H54 (cell line): Measurements from ENCODE around the gene CCDC57.

Experiments
- DNase-seq: peaks from one replicate; pipeline ENCODE4 v3.0.0; 2011; ENCODE audit warnings: low spot score, mixed read lengths; ENCODE audit not compliant: insufficient read length
- FAIRE-seq: peaks from 3 replicates; lab custom pipeline; 2011; peaks lifted over from hg19 to GRCh38; lab: Jason Lieb, UNC
- POLR2A ChIP-seq: IDR thresholded peaks from 2 replicates; pipeline ENCODE4 v1.6.1; 2011; ENCODE audit warnings: low read depth, mild to moderate bottlenecking, low read length

The CCDC57 gene

DNA sequence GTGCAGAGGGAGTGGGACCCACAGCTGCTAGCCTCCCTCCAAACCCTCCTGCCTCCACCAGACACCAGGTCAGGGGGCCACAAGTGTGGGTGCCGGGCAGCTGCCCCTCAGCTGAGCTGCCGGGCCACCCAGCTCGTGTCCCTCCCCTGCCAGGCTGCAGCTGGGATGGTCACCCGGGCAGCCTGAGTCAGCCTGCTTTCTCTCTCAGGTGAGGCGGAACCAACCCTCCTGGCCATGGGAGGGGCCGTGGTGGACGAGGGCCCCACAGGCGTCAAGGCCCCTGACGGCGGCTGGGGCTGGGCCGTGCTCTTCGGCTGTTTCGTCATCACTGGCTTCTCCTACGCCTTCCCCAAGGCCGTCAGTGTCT, 23.1 kb upstream of the CCDC57 start:
- FAIRE-seq (no peak), DNase-seq (no peak)
- TF ChIP-seq POLR2A = no peak

DNA sequence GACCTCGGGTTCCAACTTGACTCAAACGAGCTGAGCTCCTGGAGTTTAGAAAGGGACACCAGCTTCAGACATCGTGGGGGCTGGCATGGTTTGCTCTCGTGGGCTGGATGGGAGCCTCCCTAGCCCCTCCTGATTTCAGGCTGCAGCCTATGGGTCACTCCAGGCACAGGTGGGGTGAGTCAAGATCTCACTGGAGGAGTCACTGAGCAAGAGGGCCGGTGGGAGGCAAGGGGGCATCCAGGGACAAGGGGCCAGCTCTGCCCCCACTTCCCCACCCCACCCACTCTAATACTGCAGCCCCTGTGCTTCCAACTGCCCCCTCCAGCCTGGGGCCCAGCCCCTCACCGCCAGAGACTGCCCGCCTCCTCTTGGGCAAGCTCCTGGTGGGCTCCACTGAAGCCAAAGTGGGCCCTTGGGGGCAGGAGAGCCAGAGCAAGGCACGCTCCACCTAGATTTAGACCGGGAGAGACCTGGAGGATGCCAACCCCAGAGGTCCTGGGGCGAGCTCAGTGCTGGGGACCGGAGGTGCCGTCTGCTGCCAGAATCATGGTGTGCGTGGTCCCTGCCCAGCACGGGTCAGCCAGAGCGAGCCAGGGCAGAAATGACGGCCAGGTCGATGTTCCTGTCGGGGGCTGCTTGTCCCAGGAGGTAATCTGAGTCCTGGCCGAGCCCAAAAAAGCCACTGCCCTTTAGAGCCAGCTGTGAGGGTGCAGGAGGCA, 22.6 kb upstream of the CCDC57 start:
- no peak for FAIRE-seq
- no peak for TF ChIP-seq POLR2A

DNA sequence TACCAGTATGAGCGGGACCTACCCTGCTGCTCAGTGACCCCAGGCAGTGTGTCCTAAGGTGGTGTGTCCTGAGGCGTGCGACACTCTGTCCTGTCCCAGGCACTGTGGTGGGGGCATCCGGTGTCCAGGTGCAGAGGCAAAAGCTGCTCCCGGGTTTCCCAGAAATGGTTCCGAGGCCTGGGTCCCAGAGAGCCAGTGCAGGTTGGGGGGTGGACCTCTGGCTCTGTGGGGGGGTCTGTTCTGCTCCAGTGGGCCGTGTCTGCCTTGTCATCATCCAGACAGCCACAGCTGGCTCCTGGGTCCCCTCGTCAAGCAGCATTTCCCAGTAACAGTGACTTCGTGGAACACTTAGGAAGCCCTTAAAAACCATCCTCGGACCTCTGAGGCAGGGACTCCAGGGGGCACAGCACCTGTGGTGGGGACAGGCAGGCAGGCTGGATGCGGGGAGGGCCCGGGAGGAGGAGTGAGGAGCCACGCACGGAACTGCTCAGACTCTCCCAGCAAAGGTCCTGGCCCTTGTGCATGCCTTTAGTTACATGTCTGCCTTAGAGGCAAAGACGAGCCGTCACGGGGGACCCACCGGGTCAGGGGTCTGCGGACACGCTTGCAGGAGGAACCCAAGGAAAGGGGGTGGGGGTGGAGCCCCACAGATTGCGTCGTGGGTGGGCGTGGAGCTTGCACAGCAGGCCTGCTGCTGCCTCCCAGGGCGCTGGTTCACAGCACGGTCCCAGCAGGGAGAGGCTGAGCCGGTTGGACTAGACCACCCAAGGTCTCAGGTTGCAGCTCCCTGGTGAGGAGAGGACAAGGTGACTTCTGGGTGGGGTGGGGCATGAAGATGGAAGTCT, 21.8 kb upstream of the CCDC57 start:
- FAIRE-seq (no peak), DNase-seq (no peak)
- TF ChIP-seq POLR2A = no peak

More for the DNA sequence above, 22.6 kb upstream of the CCDC57 start:
- no peak for DNase-seq

DNA sequence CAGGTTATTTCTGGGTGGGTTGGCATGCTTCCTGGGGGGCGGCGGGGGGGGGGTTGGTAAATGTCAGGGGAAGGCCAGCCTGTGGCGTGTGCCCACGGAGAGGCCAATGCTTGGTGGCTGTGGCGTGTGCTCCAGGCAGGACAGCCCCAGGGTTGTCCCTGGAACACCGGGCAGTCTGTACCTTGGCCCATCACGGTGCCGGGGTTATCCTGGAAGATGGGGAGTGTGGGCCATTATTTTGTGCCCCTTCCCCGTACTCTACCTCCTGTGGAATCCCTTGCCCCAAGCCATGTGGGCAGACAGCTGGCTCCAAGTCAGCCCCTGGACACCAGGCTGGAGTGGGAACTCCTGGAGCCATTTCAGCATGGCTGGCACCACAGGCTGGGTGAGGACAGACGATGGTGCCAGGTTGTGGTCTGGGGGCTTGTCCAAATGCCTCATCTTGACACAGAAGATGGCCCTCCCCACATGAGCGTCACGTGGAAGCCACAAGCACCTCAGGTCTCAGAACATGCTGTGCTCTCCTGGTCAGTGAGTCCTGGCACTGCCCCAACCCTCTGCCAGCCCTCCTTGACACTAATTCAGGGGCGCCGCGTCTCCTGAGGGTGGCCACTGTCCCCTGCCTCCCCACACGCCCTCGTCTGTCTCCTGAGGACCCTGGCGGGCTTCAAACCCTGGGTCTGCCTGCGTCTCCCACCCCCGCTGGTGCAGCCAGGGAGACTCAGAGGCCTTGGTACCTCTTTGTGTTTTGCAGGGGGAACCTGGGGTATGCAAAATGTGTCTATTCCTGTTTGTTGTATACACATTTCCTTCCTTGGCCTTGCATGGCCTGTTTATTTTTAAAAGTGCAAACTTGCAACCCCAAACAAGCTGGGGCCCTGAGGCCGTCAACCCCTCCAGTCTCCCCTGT, 20.5 kb upstream of the CCDC57 start:
- FAIRE-seq = no peak
- DNase-seq = no peak
- no peak for TF ChIP-seq POLR2A

DNA sequence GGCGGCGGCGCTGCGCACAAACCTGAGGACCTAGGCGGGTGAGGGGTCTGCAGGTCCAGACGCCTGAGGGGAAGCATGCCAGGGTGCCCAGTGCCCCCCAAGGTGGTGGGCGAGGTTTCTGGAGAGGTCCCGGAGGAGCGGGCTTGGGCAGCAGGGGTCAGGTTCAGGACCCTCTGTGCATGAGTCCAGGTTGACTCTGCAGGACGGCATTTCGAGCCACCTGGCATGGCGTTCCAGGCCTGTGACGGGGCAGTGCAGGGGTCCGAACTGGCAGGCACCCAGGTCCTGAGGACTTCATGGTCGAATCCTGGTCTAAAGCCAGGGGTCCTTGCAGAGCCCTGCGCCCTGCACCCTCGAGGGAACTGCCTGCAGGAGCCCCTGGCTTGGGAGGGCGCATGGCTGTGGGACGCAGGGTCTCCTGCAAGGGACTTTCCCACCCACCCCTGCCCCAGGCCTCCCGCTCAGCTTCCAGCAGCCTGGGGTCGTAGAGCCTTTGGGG, 19.7 kb upstream of the CCDC57 start:
- FAIRE-seq (no peak), DNase-seq (no peak)
- no peak for TF ChIP-seq POLR2A

DNA sequence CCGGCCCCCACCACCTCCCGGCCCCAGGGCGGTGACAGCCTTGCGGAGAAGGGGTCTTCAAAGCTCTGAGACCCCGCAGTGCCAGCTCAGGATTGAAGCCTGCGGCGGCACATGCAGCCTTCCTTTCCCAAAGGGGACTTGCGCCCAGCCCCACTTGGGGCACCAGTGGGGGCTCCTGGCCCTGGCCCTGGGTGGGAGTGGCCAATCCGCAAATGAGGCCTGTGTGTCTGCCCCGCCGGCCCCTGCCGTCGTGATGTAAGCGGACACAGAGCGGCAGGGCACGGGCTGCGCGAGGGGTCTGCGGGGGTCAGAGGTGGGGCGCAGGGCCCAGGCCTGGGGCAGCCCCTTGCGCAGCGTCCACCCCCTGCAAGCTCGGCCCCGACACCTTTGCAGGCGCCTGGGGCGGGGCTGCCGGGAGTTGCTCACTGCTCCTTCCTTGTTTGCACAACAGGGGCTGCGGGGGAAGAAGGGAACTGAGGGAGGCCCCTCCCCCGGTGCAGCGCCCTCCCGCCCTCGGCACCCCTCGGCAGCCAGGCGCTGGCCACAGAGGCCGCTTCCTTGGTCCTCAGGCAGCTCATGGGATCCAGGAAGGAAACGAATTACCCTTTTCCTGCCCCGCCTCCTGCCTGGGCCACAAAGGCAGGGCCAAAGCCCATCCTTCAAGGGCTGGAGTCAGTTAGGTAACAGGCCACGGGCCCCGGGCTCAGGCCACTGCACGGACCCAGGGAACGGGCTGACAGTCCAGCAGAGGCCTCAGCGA, 19.1 kb upstream of the CCDC57 start:
- FAIRE-seq = no peak
- TF ChIP-seq POLR2A = no peak
- DNase-seq = no peak

DNA sequence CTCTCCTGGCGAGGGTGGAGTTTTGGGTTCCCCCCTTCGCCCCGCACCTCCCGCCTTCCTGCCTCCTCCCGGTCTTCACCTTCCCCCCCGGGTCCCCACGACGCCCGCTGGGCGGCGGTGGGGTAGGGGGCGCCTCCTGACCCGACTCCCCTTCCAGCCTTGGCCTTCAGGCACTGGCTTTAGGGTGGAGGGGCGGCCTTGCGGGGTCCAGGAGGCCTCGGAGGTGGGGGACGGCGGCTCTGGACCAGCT, 18.6 kb upstream of the CCDC57 start:
- FAIRE-seq (no peak), DNase-seq (no peak)
- no peak for TF ChIP-seq POLR2A

DNA sequence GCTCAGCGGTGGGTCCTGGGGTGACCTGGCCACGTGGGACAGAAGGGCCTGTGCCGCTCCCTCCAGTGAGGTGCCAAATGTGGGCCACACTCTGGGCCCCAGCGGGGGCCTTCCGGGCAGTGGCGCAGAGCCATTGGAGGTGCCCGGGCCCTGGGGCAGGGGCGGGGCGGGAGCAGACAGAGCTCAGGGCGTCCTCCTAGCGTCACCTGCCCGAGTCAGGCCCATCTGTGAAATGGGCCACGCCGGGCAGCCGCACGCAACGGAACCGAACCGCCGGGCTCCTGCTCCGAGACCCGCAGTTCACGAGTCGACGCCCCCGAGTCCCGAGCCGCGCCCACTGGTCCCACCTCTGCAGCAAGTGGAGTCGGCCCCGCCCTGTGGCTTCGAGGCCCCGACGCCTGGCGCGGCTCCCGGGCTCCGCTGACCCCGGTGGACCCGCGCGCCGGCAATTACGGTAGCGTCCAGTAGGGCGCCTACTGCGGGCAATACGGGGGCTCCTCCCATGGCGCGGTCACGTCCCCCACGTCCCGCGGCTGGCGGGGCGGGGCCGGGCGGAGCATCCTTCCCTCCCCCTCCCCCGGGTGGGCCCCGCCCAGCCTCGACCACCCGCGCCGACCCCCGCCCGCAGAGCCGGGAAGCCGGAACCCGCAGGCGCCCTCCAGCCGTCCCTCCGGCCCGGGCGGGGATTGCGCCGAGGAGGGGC, 18.1 kb upstream of the CCDC57 start:
- no peak for FAIRE-seq
- TF ChIP-seq POLR2A = peak; percentile 20; the same call in 1 of the 2 replicates
- DNase-seq = no peak

DNA sequence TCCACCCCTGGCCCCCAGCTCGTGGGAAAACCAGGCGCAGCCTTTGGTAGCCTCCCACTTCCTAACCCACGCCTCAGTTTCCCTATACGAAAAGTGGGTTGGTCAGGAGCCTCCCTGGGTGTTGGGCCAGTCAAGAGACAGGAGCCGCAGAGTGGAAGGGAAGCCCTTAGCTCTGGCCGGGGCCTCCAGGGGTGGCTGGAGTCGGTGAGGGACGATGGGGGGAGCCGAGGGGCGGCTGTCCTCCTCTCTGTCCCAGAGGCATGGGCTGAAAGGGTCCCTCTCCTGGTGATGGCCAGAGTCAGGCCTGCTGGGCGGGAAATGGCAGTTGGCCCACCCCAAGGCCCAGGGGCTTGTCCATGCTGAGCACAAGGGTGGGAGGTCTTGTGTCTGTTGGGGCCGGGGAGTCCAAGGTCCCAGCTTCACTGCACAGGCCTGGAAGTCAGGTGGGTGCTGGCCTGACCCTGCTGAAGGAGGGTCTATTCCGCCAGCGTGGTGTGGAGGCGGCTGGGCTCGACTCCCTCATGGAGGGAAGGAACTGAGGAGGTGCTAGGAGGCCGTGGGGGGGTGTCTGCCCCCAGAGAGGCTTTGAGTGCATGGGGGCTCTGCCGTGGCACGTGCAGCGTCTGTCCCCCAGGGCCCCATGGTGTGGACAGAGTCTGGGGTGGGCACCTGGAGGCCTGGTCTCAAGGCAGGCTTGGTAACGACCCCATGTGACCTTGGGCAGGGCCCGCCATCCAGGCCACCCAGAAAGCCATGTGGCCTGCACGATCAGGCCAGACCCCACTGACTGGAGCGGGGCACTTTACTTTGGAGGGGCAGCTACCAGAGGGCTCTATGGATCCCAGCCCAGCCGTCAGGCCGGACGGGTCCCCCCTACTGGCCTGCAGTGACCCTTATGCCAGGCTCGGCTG, 17.3 kb upstream of the CCDC57 start:
- DNase-seq (no peak), FAIRE-seq (no peak)
- no peak for TF ChIP-seq POLR2A

DNA sequence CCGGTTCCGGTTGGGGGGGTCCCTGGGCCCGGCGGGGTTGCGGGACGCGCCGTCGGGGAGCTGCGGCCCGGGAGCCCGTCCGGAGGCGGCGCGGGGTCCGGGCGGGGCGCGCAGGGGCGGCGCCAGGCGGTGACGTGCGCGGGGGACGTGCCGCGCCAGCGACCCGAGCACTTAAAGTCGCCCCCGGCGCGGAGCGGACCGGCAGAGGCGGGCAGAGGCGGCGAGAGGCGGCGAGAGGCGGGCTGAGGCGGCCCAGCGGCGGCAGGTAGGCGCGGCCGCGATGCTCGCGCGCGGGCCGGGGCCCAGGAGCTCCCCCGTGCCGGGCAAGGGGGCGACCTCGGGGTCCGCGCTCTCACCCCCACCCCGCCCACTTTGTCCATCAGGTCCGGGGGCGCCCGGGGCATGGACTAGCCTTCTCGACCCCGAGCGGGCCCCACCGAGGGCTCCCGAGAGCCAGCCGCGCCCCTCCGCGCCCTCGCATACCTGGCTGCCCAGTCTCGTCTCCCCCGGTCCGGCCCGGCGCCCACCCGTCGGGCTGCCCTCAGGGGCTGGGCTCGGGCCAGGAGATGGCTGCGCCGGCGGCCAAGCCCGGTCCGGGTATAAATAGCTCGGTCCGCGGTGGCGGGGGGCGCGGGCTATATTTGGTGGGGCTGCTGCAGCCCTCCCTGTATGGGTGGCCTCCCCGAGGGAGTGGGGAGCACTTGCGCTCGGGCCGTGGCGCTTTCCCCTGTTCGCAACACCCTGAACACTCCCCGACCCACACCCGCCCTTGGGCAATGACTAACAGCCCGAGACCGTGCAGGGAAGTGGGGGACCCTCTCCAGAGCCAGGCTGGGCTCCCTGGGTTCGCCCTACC, 16.4 kb upstream of the CCDC57 start, which contains the start of gene SLC16A3:
Gene SLC16A3, plus strand, starts transcription at position 201 of the 856 bp plus-strand sequence. CDS start 6,967 bp downstream, outside the sequence.
- peak; percentile 99 for TF ChIP-seq POLR2A
- FAIRE-seq (no peak), DNase-seq (no peak)
